PC-3 (cell line): ENCODE data around the gene ARL6IP4.

Experiments used
- CTCF ChIP-seq: fragments of 300-600 bp; sonication (generic); conservative IDR thresholded peaks from 2 replicates; pipeline ENCODE4 v1.5.1; 2017; ENCODE audit warnings: antibody characterized with exemption, low read depth, mild to moderate bottlenecking, low read length
- EZH2 ChIP-seq: fragments of 300-600 bp; sonication (generic); IDR thresholded peaks from one replicate; pipeline ENCODE4 v1.6.1; 2017; ENCODE audit warnings: antibody characterized with exemption, mild to moderate bottlenecking, low read length; ENCODE audit not compliant: unreplicated experiment

GRCh38 chr12:122999196-122999946, 18.9 kb downstream of the ARL6IP4 start:
- TF ChIP-seq CTCF (no peak), EZH2 (no peak)
